Measurements from ENCODE around the gene SIGLEC11. TPM values are rescaled to one million over a fixed set of nuclear protein-coding genes. Genes with fewer than 3 reads are reported as not detected.

The SIGLEC11 gene
- total and polyA plus RNA-seq, 2 of the 13 experiments (the other 11 are each of a cell fraction or from before 2014, with no cell fraction given) = not detected

GRCh38 chr19:50000841-50001557, 40.0 kb upstream of the SIGLEC11 start:
- H3K36me3 ChIP-seq (replicated peaks in 1 of 2; ENCODE audit: control insufficient read depth in 1 of 2, insufficient read depth in 2 of 2, low read length in 2 of 2) = peaks cover 23 to 67% of the 10 kb centered on the region in 2 experiments
- no TSS peak for BruUV-seq (replicated peaks)
- no peak for ATAC-seq

More at GRCh38 chr19:50000841-50001557, 40.0 kb upstream of the SIGLEC11 start:
- CTCF ChIA-PET (ENCODE audit: low intra/inter-chr PET ratio, low total read pairs) = no interaction called here
- Histone ChIP-seq H3K79me2 (ENCODE audit: insufficient read depth, low read length) (no peaks in the 10 kb centered on the region), H2AFZ (ENCODE audit: low read length) (no peak overlapping the region), H3K9ac (ENCODE audit: insufficient read depth, low read depth, low read length) (no peak overlapping the region), H3K9me3 (ENCODE audit: low read length) (no peaks in the 10 kb centered on the region), H3K4me2 (ENCODE audit: low read depth, low read length) (no peak overlapping the region), H3K4me3 (replicated peaks in 1 of 3; ENCODE audit: insufficient read depth in 1 of 3, low read depth in 2 of 3, low read length in 3 of 3) (no peak overlapping the region), H3K27ac (ENCODE audit: extremely low read length, insufficient read depth, low read length) (no peak overlapping the region), H3K27me3 (ENCODE audit: control insufficient read depth in 1 of 2, insufficient read depth in 2 of 2, low read length in 2 of 2) (no peaks in the 10 kb centered on the region), H4K20me1 (ENCODE audit: insufficient read depth, low read length) (no peaks in the 10 kb centered on the region), H3K4me1 (ENCODE audit: insufficient read depth, low read length) (no peaks in the 10 kb centered on the region)
- 94% methylated on average over 13 of the region's 16 CpGs for WGBS (ENCODE audit: low lambda C conversion rate)
- in situ Hi-C loops (cut with HindIII; ENCODE audit: extremely low pct_ligation_motif_present, low pct_unique_long_range_greater_than_20kb) (no loop called here), intact Hi-C loops (cut with micrococcal nuclease; ENCODE audit: unreplicated experiment) (no loop called here)
- no peak for FAIRE-seq
- DNase-seq (ENCODE audit: low spot score) = no peak
- POLR2A ChIA-PET = no interaction called here
- TF ChIP-seq ZFAT (CRISPR knock-in tag; conservative IDR thresholded peaks at IDR 0.05) (no peak), IRF1 (CRISPR knock-in tag; IDR thresholded peaks at IDR 0.05; ENCODE audit: low read depth) (no peak), HNF1A (IDR thresholded peaks at IDR 0.05; ENCODE audit: low read depth) (no peak), HNF1A (CRISPR knock-in tag; IDR thresholded peaks at IDR 0.05; ENCODE audit: borderline replicate concordance) (no peak), GMEB2 (CRISPR knock-in tag; IDR thresholded peaks at IDR 0.05; ENCODE audit: low read depth) (no peak), SMAD3 (CRISPR knock-in tag; IDR thresholded peaks at IDR 0.05) (no peak), ZNF10 (CRISPR knock-in tag; IDR thresholded peaks at IDR 0.05; ENCODE audit: borderline replicate concordance, low read depth) (no peak), ATF2 (CRISPR knock-in tag; IDR thresholded peaks at IDR 0.05) (no peak)
